K562 (cell line): Measurements from ENCODE around the gene STXBP6. TPM values are rescaled to one million over a fixed set of nuclear protein-coding genes. Genes with fewer than 3 reads are reported as not detected.

ENCODE experiments used
- ATAC-seq: fragments of 200-7000 bp; cut with Tn5 transposase; 3 replicates; pipeline ENCODE4 v1.9.1; 2020; ENCODE audit warnings: moderate library complexity
- BruUV-seq: library from RNA; stranded (reverse); fragments of 400-500 nt; replicated peaks from 2 replicates; lab custom pipeline; 2021; lab: Mats Ljungman, UMichigan
- CTCF ChIA-PET: fragments of 300-600 bp; formaldehyde crosslinking; extraction: SDS; loops from one replicate; lab custom pipeline; 2021; ENCODE audit warnings: low intra/inter-chr PET ratio; lab: Yijun Ruan, JAX
- POLR2A ChIA-PET: fragments of 300-600, 350-650 bp; sonication (Branson Sonifier 250); formaldehyde crosslinking; extraction: SDS; loops from one replicate; lab custom pipeline; 2021; ENCODE audit warnings: antibody characterized with exemption, inconsistent platforms; lab: Yijun Ruan, JAX
- DNase-seq, 4 experiments: peaks; one replicate each; pipeline versions ENCODE4 v3.0.0 to v3.0.0-alpha.2; 2011 to 2018; ENCODE audit warnings: low spot score in 3 of 4, mixed read lengths in 3 of 4; ENCODE audit errors: extremely low read depth in 1 of 4
- FAIRE-seq: peaks from 2 replicates; lab custom pipeline; 2011; peaks lifted over from hg19 to GRCh38; lab: Jason Lieb, UNC
- H2AFZ ChIP-seq: 2 replicates; pipeline ENCODE4 v1.6.0; 2011; ENCODE audit warnings: low read depth, low read length, control low read depth, inconsistent platforms
- H3K27ac ChIP-seq: fragments of 200-600 bp; 3 replicates; pipeline ENCODE4 v1.8.0; 2011; ENCODE audit warnings: low read depth, mild to moderate bottlenecking, control low read depth, inconsistent platforms, low read length, moderate library complexity, mixed read lengths; ENCODE audit errors: extremely low read depth
- H3K27me3 ChIP-seq, 2 experiments: fragments of 300-600 bp in 1 of 2; 2 replicates in 1 of 2; 3 replicates in 1 of 2; pipeline versions ENCODE4 v1.6.0 to v1.8.0; 2011; ENCODE audit warnings: inconsistent platforms in 2 of 2, low read length in 2 of 2, mild to moderate bottlenecking in 1 of 2, mixed read lengths in 1 of 2, moderate library complexity in 1 of 2; ENCODE audit not compliant: control insufficient read depth in 2 of 2, insufficient read depth in 2 of 2
- H3K36me3 ChIP-seq: fragments of 300-600 bp; 3 replicates; pipeline ENCODE4 v1.8.0; 2011; ENCODE audit warnings: mild to moderate bottlenecking, low read length, inconsistent platforms; ENCODE audit not compliant: control insufficient read depth, insufficient read depth
- H3K4me1 ChIP-seq, 2 experiments: fragments of 200-600 bp in 1 of 2; replicated peaks in 1 of 2; 2 replicates in 1 of 2; 3 replicates in 1 of 2; pipeline versions ENCODE4 v1.5.1 to v1.8.0; 2011; ENCODE audit warnings: inconsistent platforms in 2 of 2, low read length in 2 of 2, mild to moderate bottlenecking in 1 of 2, mixed read lengths in 1 of 2, moderate library complexity in 1 of 2; ENCODE audit not compliant: control insufficient read depth in 2 of 2, insufficient read depth in 2 of 2
- H3K4me2 ChIP-seq: 2 replicates; pipeline ENCODE4 v1.6.1; 2011; ENCODE audit warnings: low read length, control low read depth, inconsistent platforms, mixed read lengths; ENCODE audit not compliant: insufficient read depth
- H3K4me3 ChIP-seq: fragments of 200-600 bp; sonication (generic), shearing (Covaris generic); 2 replicates; pipeline ENCODE4 v1.5.1; 2016; ENCODE audit warnings: control low read depth, inconsistent platforms
- H3K79me2 ChIP-seq: fragments of 200-600 bp; 3 replicates; pipeline ENCODE4 v1.8.0; 2011; ENCODE audit warnings: low read length, inconsistent platforms; ENCODE audit not compliant: control insufficient read depth, insufficient read depth
- H3K9ac ChIP-seq, 2 experiments: 2 replicates each; pipeline versions ENCODE4 v1.6.0 to v1.6.1; 2011; ENCODE audit warnings: low read depth in 2 of 2, low read length in 2 of 2, control low read depth in 1 of 2, inconsistent platforms in 1 of 2, mild to moderate bottlenecking in 1 of 2, mixed read lengths in 1 of 2; ENCODE audit not compliant: insufficient read depth in 1 of 2
- H3K9me1 ChIP-seq: one replicate; pipeline ENCODE4 v1.6.0; 2011; ENCODE audit warnings: inconsistent platforms, mild to moderate bottlenecking, low read length, moderate library complexity; ENCODE audit not compliant: control insufficient read depth, insufficient read depth
- H3K9me3 ChIP-seq: replicated peaks from 2 replicates; pipeline ENCODE4 v1.5.1; 2011; ENCODE audit warnings: low read depth, low read length, inconsistent platforms; ENCODE audit not compliant: control insufficient read depth, insufficient read depth
- H4K20me1 ChIP-seq: replicated peaks from 2 replicates; pipeline ENCODE4 v1.6.1; 2011; ENCODE audit warnings: low read length, inconsistent platforms, mixed read lengths; ENCODE audit not compliant: control insufficient read depth, insufficient read depth
- CHCHD3 ChIP-seq: fragments of 250-450 bp; sonication (Bioruptor Pico); IDR thresholded peaks from 2 replicates; pipeline ENCODE4 v2.1.2; 2022; ENCODE audit warnings: mild to moderate bottlenecking
- GTF2F1 ChIP-seq: IDR thresholded peaks from 2 replicates; pipeline ENCODE4 v1.6.1; 2011; ENCODE audit warnings: low read depth, low read length, improper control_type of control experiment
- NR4A1 ChIP-seq, 2 experiments: fragments of 250-450 bp in 1 of 2; fragments of 450-650 bp in 1 of 2; sonication (Bioruptor Pico) in 1 of 2; IDR thresholded peaks; 2 replicates each; pipeline versions ENCODE4 v1.4.0 to v1.6.1; 2016 to 2020; ENCODE audit warnings: mild to moderate bottlenecking in 2 of 2, missing compliant biosample characterization in 1 of 2, missing genetic modification characterization in 1 of 2, moderate library complexity in 1 of 2
- PYGO2 ChIP-seq: fragments of 450-650 bp; IDR thresholded peaks from 2 replicates; pipeline ENCODE4 v1.6.1; 2016; ENCODE audit warnings: mild to moderate bottlenecking, missing genetic modification characterization, moderate library complexity, missing compliant biosample characterization
- SAFB2 ChIP-seq: fragments of 200-400 bp; formaldehyde crosslinking; IDR thresholded peaks from 2 replicates; pipeline ENCODE4 v1.6.1; 2018; ENCODE audit warnings: borderline replicate concordance, low read length, low read depth, moderate library complexity; ENCODE audit not compliant: severe bottlenecking
- ZC3H4 ChIP-seq: sonication (generic); formaldehyde crosslinking; IDR thresholded peaks from 2 replicates; pipeline ENCODE4 v1.9.0; 2021; ENCODE audit warnings: missing genetic modification reagents, borderline replicate concordance
- whole genome bisulfite sequencing: fragments of 100-300 bp; shearing (Covaris generic); methylation state at CpG from one replicate; pipeline ENCODE4 v1.1.6; 2016; ENCODE audit warnings: low coverage, mixed read lengths; ENCODE audit not compliant: insufficient coverage; ENCODE audit errors: missing lambda C conversion rate; 5-methylcytosine and 5-hydroxymethylcytosine counted together
- in situ Hi-C: fragments of 300-500 bp; cut with MboI; formaldehyde crosslinking; loops from 4 replicates; pipeline ENCODE4 v1.15.0; 2018; ENCODE audit warnings: inconsistent platforms, mixed read lengths
- intact Hi-C: fragments of 100-400 bp; cut with micrococcal nuclease; formaldehyde crosslinking; loops from 2 replicates; pipeline ENCODE4 v1.14.2; 2022
- polyA plus RNA-seq, 8 experiments: library from polyadenylated mRNA; depleted of rRNA in 4 of 8; stranded (reverse) in 5 of 8; unstranded in 3 of 8; fragments of >200 nt; fragmentation: Nextera tagmentation in 2 of 8; fragmentation: Illumina TruSeq in 1 of 8; extraction: Ambion mirVana in 2 of 8; extraction: Trizol in 1 of 8; gene quantifications; 2 replicates each; pipeline versions ENCODE4 v1.2.1 to v1.2.3, GENCODE V29; 2011 to 2014; ENCODE audit warnings: inconsistent platforms in 1 of 8, missing spikeins in 1 of 8
- total RNA-seq, 7 experiments: library from RNA; depleted of rRNA in 6 of 7; stranded (reverse); fragments of >200 nt in 6 of 7; fragmentation: Illumina TruSeq in 2 of 7; extraction: Trizol in 2 of 7; gene quantifications; 2 replicates each; pipeline versions ENCODE4 v1.2.1 to v1.2.3, GENCODE V29; 2011 to 2021; ENCODE audit warnings: low replicate concordance in 1 of 7

STXBP6 gene
- total and polyA plus RNA-seq, 9 of the 15 experiments (the other 6 are each of a cell fraction or from before 2014, with no cell fraction given) = 0.27 to 0.89 (median 0.59) TPM

GRCh38 chr14:24816929-24817211, 233.1 kb downstream of the STXBP6 start:
- FAIRE-seq (no peak), DNase-seq (no peak), ATAC-seq (no peak)
- Histone ChIP-seq H2AFZ (no peak overlapping the region), H3K79me2 (no peaks in the 10 kb centered on the region), H3K27me3 (peaks cover 0 to 4% of the 10 kb centered on the region in 2 experiments; a peak in 1 of 5 replicates), H3K36me3 (no peaks in the 10 kb centered on the region), H3K9me3 (no peaks in the 10 kb centered on the region), H4K20me1 (no peaks in the 10 kb centered on the region), H3K4me2 (no peak overlapping the region), H3K4me3 (no peak overlapping the region), H3K4me1 (no peaks in the 10 kb centered on the region), H3K9me1 (no peaks in the 10 kb centered on the region), H3K9ac (no peak overlapping the region), H3K27ac (no peak overlapping the region)
- no TSS peak for BruUV-seq
- in situ Hi-C loops (loop anchor here (25.0 kb wide), 1 partner anchor 320 kb away; no protein-coding TSS in a partner anchor), intact Hi-C loops (no loop called here)
- ChIA-PET POLR2A (no interaction called here), CTCF (no interaction called here)
- TF ChIP-seq NR4A1 (CRISPR knock-in tag; IDR thresholded peaks at IDR 0.05) (no peak), NR4A1 (tag; IDR thresholded peaks at IDR 0.05) (no peak), SAFB2 (no peak), PYGO2 (tag) (no peak)
- WGBS = 0% methylated on average over 3 of the region's 3 CpGs

DNA sequence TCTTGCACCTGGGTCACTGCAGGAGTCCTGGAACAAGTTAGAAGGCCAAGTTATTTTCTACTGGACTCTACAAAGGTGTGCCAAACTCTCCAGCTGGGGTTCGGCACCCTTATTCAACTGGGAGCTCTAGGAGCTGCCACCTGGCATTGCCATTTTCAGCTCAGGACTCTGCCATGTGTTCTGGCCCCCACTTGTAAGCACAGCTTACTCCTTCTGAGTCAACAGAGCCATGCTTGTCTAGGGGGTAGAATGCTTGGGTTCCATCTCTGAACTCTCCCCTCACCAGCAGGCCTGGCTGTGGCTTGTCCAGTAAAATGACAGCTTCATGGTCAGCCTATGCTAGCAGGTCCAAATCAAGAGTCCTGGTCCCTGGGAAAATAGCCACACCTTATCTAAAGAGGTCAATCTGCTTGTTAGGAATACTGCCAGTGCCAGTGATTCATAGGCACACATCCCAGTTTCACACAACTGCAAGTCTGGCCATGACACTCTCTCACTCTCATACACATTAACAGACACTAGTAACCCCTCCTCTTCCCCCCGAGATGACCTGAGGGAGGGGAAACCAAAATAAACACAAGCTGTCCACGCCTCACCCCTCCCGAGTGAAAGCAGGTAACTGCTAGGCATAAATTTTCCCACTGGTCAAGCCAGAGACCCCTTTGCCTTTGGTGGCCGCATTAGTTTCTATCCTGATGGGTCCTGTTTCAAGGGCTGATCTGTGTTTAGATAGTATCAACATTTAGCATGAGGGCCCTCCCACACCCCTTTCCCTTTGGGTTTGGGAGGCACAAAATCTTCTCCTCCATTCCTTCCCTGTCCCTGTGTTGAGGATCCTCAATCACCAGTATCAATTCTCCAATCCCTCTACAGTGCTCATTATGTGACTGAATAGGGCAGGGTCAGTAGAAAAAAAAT, 233.7 kb downstream of the STXBP6 start:
- in situ Hi-C loops = loop anchor here (25.0 kb wide), 1 partner anchor 321 kb away; no protein-coding TSS in a partner anchor
- no peak for ATAC-seq
- H3K79me2 ChIP-seq = no peaks in the 10 kb centered on the region
- TF ChIP-seq GTF2F1 (no peak), CHCHD3 (no peak), ZC3H4 (CRISPR knock-in tag) (no peak)

More for the DNA sequence above, 233.7 kb downstream of the STXBP6 start:
- Histone ChIP-seq H2AFZ (no peak overlapping the region), H3K27me3 (peaks cover 0 to 4% of the 10 kb centered on the region in 2 experiments; a peak in 1 of 5 replicates), H3K4me1 (no peaks in the 10 kb centered on the region), H3K9me3 (no peaks in the 10 kb centered on the region), H4K20me1 (no peaks in the 10 kb centered on the region), H3K9me1 (no peaks in the 10 kb centered on the region), H3K4me3 (no peak overlapping the region), H3K9ac (no peak overlapping the region), H3K36me3 (no peaks in the 10 kb centered on the region), H3K4me2 (no peak overlapping the region), H3K27ac (no peak overlapping the region)
- BruUV-seq = no TSS peak
- ChIA-PET POLR2A (no interaction called here), CTCF (no interaction called here)
- 4% methylated on average over 5 of the region's 5 CpGs for WGBS
- DNase-seq (no peak), FAIRE-seq (no peak)
- intact Hi-C loops = no loop called here
